Renal pelvis (tissue), 4 donors: Measurements from ENCODE around the gene HBG1. TPM values are rescaled to one million over a fixed set of nuclear protein-coding genes. Genes with fewer than 3 reads are reported as not detected.
"Not testable (repeated sequence)": the region's sequence is repeated elsewhere in the genome, so short reads cannot be mapped to it uniquely, and the experiment has no call there.

ENCODE experiments used
- DNase-seq: peaks from one replicate; pipeline ENCODE4 v3.0.0-alpha.2; 2013
- polyA plus RNA-seq, 3 donors: library from polyadenylated mRNA; unstranded; fragments of 120-200 nt; gene quantifications; one replicate each; pipeline ENCODE4 v1.2.1, GENCODE V29; 2013; ENCODE audit not compliant: insufficient read length in 3 of 3

Gene HBG1
- polyA plus RNA-seq, 3 donors: 482 to 633 (median 588) TPM

DNA sequence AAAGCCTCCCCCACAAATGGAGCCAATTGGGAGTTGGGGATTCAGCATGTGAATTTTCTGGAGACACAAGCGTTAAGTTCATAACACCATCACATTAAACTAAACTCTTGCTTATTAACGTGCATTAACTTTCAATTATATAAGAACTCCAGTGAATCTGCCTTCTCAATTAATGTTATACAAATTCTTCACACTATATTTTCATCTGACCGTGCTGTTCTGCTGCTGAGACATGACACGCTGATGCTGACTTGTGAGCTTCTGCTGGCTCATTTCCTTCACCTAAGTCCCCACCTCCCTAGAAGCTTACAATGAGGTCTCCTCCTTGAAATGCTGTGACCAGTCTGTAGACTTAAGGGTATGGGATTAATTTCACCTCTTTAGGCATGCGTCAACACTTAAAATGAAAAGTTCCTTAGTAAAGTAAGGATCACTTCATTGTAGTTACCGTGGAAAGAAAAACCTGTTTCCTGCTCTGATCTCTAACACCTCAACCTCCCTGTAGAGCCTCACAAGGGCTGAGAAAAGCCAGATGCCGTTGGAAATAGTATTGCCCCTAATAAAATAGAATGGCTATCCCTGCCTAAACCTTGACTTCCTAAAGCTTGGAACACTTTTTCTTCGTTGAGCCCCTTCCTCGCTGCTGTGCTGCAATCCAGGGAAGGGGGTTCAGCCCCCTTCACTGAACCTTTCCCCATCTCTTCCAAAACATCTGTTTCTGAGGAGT, 2.7 kb upstream of the HBG1 start:
- no peak for DNase-seq

DNA sequence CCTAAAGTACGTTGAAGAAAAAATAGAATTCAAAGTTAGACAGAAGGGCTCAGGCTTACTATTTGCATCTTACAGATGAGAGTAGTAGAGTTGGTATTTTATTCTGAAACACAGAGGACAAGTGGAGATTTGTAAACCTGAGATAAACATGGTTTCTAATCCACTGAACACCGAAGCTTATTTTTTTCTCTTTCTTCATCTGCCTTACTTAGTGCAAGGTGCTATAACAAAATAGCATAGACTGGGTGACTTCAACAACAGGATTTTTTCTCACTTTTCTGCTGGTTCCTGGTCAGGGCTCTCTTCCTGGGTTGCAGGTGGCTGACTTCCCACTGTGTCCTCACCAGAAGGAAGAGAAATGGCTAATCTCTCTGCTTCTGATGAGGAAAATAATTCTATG, 2.1 kb upstream of the HBG1 start:
- DNase-seq: no peak

DNA sequence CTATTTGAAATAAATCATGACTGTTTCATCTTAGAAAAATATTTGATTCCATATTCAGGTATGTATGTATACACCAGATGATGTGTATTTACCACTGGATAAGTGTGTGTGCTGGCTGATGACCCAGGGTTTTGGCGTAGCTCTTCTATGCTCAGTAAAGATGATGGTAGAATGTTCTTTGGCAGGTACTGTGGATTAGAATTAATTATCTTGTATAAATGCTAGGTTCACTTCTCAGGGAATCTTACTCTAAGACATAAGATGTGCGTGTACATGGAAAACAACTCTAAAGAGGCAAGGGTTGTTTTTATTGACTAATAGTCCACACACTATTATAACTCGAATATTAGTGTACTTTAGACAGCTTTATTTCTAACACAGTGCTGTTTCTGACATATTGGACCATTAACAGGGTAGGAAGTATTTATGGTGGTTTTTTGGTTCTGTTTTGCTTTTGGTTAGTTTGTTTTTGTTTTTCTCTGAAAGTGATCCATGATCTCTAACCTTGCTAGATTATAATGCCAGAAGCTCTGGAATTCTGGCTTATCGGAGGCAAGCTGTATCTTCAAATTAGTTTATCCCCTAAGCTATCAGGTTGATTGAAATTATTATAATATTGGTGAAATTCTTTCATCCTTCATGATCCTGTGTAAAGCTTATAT, 1.0 kb upstream of the HBG1 start:
- DNase-seq: no peak

DNA sequence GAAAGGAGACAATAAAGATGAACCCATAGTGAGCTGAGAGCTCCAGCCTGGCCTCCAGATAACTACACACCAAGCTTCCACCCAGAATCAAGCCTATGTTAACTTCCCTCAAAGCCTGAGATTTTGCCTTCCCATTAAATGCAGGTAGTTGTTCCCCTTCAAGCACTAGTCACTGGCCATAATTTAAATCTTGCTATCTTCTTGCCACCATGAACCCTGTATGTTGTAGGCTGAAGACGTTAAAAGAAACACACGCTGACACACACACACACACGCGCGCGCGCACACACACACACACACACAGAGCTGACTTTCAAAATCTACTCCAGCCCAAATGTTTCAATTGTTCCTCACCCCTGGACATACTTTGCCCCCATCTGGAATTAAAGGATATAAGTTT, 1.2 kb downstream of the HBG1 start:
- DNase-seq: not testable (repeated sequence)

DNA sequence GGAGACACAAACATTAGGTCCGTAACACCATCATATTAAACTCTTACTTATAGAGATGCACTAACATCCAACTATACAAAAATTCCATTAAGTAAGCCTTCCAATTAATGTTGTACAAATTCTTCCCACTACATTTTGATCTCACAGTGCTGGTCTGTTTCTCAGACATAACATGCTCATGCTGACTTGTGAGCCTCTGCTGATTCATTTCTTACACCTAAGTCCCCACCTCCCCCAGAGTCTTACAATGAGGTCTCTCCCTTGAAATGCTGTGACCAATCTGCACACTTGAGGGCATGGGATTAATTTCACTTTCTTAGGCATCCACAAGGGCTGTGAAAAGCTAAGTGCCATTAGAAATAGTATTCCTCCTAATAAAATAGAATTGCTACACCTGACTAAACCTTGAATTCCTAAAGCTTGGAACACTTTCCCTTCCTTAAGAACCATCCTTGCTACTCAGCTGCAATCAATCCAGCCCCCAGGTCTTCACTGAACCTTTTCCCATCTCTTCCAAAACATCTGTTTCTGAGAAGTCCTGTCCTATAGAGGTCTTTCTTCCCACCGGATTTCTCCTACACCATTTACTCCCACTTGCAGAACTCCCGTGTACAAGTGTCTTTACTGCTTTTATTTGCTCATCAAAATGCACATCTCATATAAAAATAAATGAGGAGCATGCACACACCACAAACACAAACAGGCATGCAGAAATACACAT, 2.0 kb downstream of the HBG1 start:
- no peak for DNase-seq

DNA sequence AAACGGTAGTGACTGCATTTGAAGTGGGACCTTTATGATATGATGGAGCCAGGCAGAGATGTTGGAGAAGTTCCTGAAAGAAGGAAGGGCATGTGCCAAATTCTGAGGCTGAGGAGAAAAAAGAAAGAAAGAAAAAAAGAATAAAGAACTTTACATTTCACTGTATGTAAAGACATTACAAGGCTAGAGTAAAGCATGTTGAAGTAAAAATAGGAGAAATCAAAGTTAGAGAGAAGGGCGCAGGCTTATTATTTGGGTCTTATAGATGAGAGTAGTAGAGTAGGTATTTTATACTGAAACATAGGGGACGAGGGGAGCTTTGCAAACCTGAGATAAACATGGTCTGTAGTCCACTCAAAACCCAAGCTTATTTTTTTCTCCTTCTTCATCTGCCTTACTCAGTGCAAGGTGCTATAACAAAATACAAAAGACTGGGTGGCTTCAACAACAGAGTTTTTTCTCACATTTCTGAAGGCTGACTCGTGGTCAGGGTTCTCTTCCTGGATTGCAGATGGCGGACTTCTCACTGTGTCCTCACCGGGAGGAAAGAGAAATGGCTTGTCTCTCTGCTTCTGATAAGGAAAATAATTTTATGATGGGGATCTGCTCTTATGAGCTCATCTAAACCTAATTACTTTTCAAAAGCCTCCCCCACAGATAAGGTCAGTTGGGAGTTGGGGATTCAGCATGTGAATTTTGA, 2.7 kb downstream of the HBG1 start:
- no peak for DNase-seq

DNA sequence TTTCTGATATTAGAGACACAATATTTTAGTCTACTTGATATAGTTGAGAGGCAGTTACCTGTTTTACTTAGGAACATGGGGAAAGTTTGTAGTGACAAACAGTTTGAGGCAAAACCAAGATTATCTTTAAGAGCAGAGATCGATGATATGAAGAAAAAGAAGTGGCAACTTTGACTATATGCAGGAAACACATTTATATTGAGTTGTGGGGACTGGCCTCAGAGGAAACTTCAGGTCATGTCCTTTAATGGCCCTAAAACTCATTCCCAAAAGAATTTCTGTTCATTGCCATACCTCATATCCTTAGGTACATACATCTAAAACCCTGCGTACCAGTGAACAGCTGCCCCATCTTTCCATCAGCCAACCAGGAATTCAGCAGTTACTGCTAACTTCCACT, 4.5 kb downstream of the HBG1 start:
- DNase-seq: no peak

DNA sequence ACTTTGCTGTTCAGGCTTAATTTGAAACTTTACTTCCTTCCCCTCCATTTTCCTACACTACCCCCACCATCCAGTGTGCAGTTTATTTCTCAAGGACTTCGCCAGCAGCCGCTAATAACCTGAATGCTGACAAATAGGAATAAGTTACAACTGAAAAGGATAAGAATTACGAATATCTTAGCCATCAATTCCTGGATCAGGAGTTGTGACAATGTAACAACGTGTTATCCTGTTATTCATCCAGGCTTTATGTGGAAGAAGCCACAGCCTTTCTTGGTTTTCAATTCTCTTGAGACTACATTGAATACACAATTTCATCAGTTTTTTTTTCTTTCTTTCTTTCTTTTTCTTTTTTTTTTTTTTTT, 5.9 kb downstream of the HBG1 start:
- DNase-seq: no peak

DNA sequence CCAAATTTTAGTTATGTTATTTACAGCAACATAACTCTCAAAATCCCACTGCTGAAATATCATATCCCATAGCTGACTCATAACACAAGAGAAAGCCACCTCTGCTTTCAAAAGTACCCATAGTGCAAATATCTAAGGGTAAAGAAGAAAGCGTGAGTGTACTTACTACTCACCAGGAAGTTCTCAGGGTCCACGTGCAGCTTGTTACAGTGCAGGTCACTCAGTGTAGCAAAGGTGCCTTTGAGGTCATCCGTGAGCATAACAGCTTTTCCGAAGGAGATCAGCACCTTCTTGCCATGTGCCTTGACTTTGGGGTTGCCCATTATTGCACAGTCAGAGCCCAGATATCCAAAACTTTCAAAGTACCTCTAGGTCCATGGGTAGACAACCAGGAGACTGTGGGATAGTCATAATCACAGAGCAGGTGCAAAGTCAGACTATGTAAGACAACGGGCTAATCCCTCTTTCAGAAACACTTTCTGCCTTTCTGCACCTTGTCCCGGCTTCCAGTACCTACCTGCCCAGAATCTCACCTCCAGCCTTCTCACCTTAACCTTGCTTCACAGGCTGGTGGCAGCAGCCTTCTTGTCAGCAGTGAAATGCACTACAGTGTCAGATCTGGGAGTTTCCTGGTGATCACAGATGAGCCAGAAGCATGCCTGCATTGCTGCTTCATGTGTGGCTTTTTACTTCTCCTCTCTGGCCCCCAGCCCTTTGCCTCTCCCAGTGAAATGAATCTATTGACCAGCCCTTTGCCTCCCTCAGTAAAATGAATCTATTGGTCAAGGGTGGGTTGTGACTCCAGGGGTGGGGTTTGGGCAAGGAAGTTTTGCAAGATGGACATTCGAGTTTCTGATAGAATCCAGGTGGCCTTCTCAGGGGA, 6.5 kb downstream of the HBG1 start:
- no peak for DNase-seq

DNA sequence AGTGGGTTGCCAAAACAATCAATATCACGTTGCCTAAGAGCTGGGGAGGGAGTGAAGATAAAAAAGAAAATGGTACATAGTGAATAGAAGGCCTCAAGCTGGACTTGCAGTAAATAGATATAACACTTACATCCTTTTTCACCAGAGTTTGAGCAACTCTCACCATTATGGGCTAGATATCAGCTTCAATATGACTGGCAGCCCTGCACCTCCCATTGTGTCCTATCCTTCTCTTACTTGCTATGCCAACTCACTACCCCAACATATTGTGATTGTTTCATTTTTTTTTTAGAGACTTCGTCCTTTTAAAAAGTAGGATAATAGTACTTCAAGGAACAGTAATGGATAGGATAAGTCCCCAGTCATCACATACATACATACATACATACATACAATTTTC, 7.4 kb downstream of the HBG1 start:
- no peak for DNase-seq

DNA sequence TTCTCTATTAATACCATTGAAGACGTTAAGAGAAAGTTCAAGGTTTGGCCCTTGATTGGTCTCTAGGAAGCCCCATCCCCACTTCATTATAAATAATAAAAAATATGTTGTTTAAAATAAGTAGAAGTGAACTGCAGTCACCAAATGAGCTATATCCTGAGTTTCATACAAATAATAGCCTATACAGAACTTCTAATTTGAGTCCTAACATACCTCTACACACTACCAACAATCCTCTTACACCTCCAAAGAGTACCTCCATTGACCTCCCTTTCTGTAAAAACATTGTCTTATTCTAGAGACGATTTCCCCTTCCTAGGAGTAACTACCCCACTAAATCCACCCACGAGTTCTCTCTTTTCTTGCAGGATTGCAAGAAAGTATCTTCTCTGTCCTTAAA, 8.2 kb downstream of the HBG1 start:
- no peak for DNase-seq

DNA sequence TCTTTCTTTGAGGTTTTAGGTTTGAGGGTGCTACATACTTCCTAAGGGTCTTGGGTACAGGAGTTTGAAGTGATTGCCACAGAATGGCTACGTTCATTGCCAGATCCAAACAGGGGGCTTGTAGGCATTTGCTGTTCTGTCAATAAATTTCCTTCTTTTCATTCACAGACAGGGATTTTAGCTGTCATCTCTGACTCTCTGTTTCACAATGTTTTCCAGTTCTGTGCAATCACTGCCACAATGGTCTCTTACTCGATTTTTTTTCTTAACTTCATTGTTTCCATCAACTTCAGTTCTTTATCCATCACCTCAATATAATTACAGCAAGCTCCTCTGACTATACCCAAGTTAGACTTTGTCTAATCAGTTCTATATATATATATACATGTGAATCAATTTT, 9.2 kb downstream of the HBG1 start:
- DNase-seq: no peak

DNA sequence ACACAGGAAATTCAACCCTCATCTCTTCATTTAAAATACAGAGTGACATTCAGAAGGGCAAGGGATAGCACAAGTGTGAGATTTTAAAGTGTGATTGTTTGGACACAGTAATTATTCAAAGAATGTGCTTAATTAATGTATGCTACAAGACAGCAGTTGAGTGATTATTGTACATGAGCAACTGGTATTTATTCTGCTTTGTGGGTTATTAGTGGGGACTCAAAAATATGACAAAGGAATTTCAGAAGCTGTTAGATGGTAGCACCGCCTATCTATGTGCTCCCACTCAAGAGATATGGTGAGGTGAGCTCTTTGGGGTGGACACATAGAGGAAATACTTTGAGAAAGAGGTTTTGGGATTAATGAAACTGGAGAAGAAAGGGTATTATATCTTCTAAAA, 9.6 kb downstream of the HBG1 start:
- no peak for DNase-seq

DNA sequence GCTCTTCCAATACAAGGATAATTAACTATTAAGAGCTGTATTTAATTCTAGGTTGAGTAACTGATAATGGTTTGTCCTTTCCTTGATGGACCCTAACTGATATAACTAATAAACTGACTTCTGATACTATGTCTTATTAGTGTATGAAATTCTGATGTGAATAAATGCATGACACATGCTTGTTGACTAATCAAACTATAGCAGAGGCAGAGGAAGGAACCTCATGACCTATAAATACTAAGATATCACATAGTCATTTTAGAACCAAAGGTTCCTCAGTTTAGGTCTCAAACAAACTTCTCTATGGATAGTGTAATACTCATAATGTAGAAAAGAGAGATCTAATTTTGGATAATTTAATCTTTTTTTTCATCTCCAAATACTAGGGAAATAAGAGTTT, 10.6 kb downstream of the HBG1 start:
- no peak for DNase-seq

DNA sequence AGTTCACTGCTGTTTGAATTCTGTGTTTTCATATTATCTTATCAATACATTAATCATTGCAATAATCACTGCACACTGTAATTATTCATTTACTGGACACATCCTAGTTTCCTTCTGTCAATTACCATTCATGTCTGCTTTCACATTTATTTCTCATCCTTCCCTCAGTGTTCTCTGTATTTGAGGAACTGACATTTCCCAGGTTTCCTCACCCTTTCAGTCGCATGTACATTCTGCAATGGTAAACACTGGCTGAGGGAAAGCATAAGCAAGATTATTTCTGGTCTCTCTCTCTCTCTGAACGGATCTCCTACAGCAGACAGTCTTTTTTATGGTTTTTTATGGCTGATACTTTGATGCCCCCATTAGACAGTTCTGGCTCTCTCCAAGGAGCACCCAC, 11.2 kb downstream of the HBG1 start:
- no peak for DNase-seq

DNA sequence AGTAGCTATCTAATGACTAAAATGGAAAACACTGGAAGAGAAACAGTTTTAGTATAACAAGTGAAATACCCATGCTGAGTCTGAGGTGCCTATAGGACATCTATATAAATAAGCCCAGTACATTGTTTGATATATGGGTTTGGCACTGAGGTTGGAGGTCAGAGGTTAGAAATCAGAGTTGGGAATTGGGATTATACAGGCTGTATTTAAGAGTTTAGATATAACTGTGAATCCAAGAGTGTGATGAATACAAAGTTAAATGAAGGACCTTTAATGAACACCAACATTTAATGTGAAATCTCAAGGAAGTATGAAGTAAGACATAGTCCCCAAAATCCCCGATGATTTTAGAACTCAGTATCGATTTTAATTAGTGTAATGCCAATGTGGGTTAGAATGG, 12.2 kb downstream of the HBG1 start:
- no peak for DNase-seq

DNA sequence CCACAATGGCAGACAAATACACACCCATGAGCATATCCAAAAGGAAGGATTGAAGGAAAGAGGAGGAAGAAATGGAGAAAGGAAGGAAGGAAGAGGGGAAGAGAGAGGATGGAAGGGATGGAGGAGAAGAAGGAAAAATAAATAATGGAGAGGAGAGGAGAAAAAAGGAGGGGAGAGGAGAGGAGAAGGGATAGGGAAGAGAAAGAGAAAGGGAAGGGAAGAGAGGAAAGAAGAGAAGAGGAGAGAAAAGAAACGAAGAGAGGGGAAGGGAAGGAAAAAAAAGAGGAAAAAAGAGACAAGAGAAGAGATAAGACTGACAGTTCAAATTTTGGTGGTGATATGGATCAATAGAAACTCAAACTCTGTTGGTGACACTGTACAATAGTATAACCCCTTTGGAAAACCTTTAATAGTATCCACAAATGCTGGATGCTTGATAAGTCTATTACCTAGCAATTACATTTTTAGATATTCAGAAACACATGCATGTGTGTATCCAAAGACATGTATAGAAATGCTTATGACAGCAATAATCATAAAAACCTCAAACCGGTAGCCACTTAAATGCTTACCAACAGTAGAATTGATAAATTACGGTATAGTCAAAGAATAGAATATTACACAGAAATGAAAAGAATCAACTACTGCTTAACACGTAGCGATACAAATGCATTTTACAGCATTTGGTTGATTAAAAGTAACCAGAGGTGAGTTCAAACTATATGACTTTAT, 14.1 kb downstream of the HBG1 start:
- DNase-seq: no peak

DNA sequence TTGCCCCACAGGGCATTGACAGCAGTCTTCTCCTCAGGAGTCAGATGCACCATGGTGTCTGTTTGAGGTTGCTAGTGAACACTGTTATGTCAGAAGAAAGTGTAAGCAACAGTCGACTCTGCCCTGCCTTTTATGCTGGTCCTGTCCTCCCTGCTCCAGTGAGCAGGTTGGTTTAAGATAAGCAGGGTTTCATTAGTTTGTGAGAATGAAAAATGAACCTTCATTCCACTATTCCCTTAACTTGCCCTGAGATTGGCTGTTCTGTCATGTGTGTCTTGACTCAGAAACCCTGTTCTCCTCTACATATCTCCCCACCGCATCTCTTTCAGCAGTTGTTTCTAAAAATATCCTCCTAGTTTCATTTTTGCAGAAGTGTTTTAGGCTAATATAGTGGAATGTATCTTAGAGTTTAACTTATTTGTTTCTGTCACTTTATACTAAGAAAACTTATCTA, 15.2 kb downstream of the HBG1 start, which contains the start of gene HBD:
Gene HBD (minus strand): TSS at position 103 of the 454 bp plus-strand sequence. CDS start 50 bp downstream, at position 53.
- peak; percentile 4 for DNase-seq

DNA sequence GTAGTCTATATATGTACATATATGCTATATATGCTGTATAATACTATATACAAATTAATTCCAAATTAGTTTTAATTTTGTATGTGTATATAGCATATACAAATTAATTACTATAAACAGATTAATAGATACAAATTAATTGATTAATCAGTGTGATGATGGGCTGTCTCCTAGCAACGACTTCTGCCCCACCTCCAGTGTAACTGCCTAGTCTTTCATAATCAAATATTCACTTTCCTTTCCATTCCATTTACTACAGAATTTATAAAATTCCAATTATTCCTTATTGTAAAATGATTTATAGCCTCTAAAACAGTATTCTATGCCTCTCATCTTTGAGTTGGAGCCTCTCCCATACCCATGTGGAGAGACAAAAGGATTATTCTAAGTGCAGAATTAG, 16.4 kb downstream of the HBG1 start:
- no peak for DNase-seq

DNA sequence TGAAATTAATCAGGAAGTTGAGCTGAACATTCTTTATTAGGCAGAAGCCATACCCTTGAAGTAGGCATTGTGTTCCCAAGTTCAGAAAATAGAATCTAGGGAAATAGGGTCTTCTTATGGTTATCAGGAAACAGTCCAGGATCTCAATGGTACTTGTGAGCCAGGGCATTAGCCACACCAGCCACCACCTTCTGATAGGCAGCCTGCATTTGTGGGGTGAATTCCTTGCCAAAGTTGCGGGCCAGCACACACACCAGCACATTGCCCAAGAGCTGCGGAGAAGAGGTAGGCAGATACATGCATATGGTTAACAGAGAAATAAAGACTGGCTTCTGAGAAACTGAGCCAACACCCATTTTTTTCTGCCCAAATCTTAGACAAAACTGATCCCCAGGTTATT, 16.8 kb downstream of the HBG1 start:
- DNase-seq: no peak

DNA sequence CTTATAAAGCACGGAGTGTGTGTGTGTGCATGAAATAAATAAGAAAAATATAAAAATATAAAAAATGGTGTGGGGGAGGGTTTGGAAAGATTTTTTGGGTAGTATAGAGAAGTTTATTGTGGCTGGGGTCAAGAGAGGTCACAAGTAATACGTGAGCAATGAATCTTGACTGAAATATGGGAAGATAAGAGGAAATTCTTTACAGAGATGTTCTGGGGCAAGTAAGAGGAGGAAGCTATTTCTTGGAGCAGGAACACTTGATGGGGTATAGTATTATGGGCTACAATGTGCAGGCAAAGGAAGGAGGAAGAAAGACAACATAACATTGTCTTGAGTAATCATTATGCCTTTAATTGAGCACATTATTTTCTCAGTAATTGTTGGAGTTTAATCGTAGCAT, 17.5 kb downstream of the HBG1 start:
- DNase-seq: no peak
